Lower leg skin (tissue), 4 donors: ENCODE measurements around the gene PRMT7. TPM values are rescaled to one million over a fixed set of nuclear protein-coding genes. Genes with fewer than 3 reads are reported as not detected.
A peak's percentile ranks its signal among the peaks of the same experiment; 100 is the strongest.

ENCODE experiments used
- DNase-seq, 2 donors: peaks; one replicate each; pipeline ENCODE4 v3.0.0-alpha.2; 2019; ENCODE audit warnings: low spot score in 2 of 2
- H3K4me3 ChIP-seq: fragments of 200-600 bp; sonication (generic); 2 replicates; pipeline ENCODE4 v1.5.1; 2017; ENCODE audit warnings: mild to moderate bottlenecking, low read depth; ENCODE audit not compliant: poor library complexity, severe bottlenecking
- POLR2A ChIP-seq, 2 donors: fragments of 450-650 bp; IDR thresholded peaks; one replicate each; pipeline ENCODE4 v1.6.1; 2016 to 2017; ENCODE audit warnings: antibody characterized with exemption in 2 of 2, mild to moderate bottlenecking in 1 of 2, moderate library complexity in 1 of 2
- WGBS, 2 donors: methylation state at CpG; one replicate each; pipeline ENCODE4 v1.1.5; 2018; 5-methylcytosine and 5-hydroxymethylcytosine counted together
- intact Hi-C: fragments of 100-400 bp; cut with DNase I; formaldehyde crosslinking; loops from one replicate; pipeline ENCODE4 v1.15.0; 2023; ENCODE audit warnings: low total_unique reads
- total RNA-seq, 4 donors: library from RNA; depleted of rRNA; stranded (reverse); fragments of >200 nt; gene quantifications; one replicate each; pipeline ENCODE4 v1.1.0, GENCODE V29; 2016
- TF ChIP-seq, protein P1 (sequence below), 3 donors: fragments of 450-650 bp; IDR thresholded peaks; one replicate each; pipeline ENCODE4 v1.5.1; 2016; ENCODE audit warnings: antibody characterized with exemption in 3 of 3, mild to moderate bottlenecking in 3 of 3, moderate library complexity in 2 of 3

Gene PRMT7
- total RNA-seq, 4 donors from 2014 or later = 29.9 to 62.4 (median 45.9) TPM

DNA sequence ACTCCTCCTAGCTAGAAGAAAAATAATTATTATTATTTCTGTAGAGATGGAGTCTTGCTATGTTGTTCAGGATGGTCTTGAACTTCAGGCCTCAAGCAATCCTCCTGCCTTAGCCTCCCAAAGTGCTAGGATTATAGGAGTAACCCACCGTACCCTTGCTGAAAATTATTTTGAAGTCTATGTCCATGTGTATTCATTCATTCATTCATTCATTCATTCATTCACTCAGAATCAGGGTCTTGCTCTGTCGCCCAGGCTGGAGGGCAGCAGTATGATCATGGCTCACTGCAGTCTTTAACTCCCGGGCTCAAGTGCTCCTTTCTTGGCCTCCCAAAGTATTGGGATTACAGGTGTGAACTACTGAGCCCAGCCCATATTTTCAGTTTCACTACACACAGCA is 4.2 kb upstream of the PRMT7 start:
- WGBS, 2 donors = 89 to 90% methylated on average over 3 of the region's 3 CpGs
- DNase-seq = no peak
- TF ChIP-seq POLR2A (IDR thresholded peaks at IDR 0.05) = no peak
- TF ChIP-seq, protein P1, sequence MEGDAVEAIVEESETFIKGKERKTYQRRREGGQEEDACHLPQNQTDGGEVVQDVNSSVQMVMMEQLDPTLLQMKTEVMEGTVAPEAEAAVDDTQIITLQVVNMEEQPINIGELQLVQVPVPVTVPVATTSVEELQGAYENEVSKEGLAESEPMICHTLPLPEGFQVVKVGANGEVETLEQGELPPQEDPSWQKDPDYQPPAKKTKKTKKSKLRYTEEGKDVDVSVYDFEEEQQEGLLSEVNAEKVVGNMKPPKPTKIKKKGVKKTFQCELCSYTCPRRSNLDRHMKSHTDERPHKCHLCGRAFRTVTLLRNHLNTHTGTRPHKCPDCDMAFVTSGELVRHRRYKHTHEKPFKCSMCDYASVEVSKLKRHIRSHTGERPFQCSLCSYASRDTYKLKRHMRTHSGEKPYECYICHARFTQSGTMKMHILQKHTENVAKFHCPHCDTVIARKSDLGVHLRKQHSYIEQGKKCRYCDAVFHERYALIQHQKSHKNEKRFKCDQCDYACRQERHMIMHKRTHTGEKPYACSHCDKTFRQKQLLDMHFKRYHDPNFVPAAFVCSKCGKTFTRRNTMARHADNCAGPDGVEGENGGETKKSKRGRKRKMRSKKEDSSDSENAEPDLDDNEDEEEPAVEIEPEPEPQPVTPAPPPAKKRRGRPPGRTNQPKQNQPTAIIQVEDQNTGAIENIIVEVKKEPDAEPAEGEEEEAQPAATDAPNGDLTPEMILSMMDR (IDR thresholded peaks at IDR 0.05) = no peak
- no peak overlapping the region for H3K4me3 ChIP-seq
- intact Hi-C loops = no loop called here

DNA sequence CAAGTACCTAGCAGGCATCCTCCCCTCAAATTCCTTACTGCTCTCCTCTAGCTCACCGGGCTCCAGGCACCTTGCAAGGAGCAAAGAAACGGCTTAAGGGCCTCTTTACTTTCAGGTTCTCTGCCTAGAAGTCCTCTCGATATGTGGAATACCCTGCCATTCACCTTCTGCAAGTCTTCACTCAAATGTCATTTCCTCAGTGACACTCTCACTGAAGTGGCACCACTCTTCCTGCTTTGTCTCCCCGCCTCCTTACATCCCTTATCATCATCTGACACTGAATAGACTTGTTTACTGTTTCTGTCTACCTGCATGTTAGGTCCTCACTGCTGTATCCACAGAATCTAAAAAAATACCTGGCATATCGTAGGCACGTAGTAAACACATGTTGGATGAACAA is 1.0 kb upstream of the PRMT7 start:
- TF ChIP-seq, protein P1 (IDR thresholded peaks at IDR 0.05) = no peak
- TF ChIP-seq POLR2A (IDR thresholded peaks at IDR 0.05) = no peak
- H3K4me3 ChIP-seq = peak overlapping the region; percentile 88
- intact Hi-C loops = no loop called here
- 39 to 44% methylated on average over 6 of the region's 6 CpGs for WGBS, 2 donors
- no peak for DNase-seq

DNA sequence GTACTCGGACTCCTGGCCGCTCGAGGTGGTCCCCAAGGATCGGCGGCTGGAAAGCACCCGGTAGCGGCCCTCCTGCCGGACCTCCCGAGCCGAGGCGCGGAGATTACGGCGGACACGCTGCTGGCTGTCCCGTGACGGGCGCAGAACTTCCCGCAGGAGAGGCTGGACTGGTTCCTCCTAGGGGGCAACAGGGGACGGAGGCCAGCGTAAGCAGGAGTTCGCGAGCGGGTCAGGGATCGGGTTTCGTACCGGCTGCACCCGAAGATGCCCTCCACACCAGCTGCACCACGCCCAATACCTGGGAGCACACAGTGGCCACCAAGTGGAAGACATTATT is 414 bp upstream of the PRMT7 start:
- peak overlapping the region; percentile 88 for H3K4me3 ChIP-seq
- intact Hi-C loops = no loop called here
- TF ChIP-seq, protein P1 (IDR thresholded peaks at IDR 0.05) = no peak
- no peak for TF ChIP-seq POLR2A (IDR thresholded peaks at IDR 0.05)
- 2% methylated on average over 11 to 13 of the region's 29 CpGs for WGBS, 2 donors
- peak in 1 of 2 donors; percentile 85 for DNase-seq

DNA sequence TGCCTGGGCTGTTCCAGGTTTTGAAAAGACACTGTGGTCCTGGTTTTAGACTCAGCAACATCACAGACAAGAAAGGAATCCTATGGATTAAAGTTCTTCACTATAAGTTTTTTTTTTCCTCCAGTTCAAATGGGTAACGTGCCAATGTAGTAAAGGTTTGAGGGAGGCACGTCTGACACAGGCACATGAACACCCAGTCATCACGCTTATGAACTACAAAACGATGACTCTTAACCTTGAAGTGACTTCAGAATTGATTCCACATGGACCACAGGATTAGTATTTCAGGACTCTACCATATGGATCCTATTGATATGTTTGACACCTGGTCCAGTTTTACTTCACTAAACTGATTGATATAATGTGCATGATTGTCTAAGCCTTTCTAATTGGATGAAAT is 2.3 kb downstream of the PRMT7 start:
- no peak for DNase-seq
- WGBS, 2 donors = 75 to 85% methylated on average over 4 of the region's 4 CpGs
- no peak overlapping the region for H3K4me3 ChIP-seq
- TF ChIP-seq, protein P1 (IDR thresholded peaks at IDR 0.05) = no peak
- no peak for TF ChIP-seq POLR2A (IDR thresholded peaks at IDR 0.05)
- intact Hi-C loops = no loop called here

DNA sequence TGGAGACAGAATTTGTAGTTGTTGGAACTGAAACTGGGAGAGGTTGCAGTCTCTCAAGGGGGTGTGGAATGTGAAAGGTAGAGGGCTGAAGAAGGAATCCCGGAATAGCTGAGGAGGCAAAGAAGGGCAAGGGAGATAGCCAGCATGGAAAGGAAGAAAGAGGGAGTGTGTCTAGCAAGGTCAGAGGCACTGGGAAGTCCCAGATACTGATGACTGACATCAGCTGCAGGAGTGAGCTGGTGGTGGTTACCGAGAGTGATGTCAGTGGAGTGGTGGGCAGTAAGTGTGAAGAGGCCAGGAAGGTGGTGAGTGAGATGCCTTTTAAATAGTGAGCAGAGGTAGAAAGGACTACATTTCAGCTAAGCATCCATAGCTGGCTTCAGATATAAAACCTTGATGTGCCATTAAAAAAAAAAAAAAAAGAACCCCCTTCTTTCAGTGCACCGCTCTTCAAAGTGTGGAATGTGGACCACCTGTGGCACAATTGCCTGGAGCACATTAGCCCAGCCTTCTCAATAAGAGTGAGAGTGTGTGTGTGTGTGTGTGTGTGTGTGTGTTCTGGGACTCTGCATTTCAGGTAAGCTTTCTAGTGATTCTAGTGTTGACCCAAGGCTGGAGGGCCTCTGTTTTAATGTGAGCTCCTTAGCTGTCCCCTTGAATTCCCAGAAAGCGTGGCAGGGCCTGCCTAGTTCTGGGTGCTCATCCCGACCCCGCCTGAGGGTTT is 8.5 kb downstream of the PRMT7 start:
- TF ChIP-seq, protein P1 (IDR thresholded peaks at IDR 0.05) = no peak
- no peak for TF ChIP-seq POLR2A (IDR thresholded peaks at IDR 0.05)
- no peak overlapping the region for H3K4me3 ChIP-seq
- 84 to 92% methylated on average over 6 of the region's 6 CpGs for WGBS, 2 donors
- intact Hi-C loops = no loop called here
- no peak for DNase-seq

DNA sequence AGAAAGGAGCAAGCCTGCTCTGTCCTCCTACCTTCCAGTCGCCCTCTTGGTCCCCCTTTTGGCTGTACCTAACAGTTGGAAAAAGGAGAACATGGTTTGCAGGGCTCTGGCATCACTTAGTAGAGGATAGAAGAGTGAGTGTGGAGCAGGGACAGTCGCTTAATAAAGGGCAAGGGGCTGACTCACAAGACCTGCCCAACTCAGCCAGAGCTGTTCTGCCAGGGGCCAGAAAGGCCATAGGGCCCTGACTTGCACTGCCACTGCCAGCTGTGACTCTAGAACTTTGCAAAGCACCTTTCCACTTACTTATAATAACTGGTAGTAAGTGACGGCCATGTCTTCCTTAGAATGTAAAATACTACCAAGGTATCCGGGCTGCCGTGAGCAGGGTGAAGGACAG is 13.5 kb downstream of the PRMT7 start:
- WGBS, 2 donors = 85 to 96% methylated on average over 5 of the region's 5 CpGs
- TF ChIP-seq, protein P1 (IDR thresholded peaks at IDR 0.05) = no peak
- TF ChIP-seq POLR2A (IDR thresholded peaks at IDR 0.05) = no peak
- intact Hi-C loops = no loop called here
- DNase-seq = no peak
- no peak overlapping the region for H3K4me3 ChIP-seq
